Lower leg skin (tissue), 4 donors: ENCODE results near the gene SAPCD2. TPM values are rescaled to one million over a fixed set of nuclear protein-coding genes. Genes with fewer than 3 reads are reported as not detected.

Source experiments
- DNase-seq, 2 donors: peaks; one replicate each; pipeline ENCODE4 v3.0.0-alpha.2; 2019; ENCODE audit warnings: low spot score in 2 of 2
- H3K4me3 ChIP-seq: fragments of 200-600 bp; sonication (generic); 2 replicates; pipeline ENCODE4 v1.5.1; 2017; ENCODE audit warnings: mild to moderate bottlenecking, low read depth; ENCODE audit not compliant: poor library complexity, severe bottlenecking
- POLR2A ChIP-seq, 2 donors: fragments of 450-650 bp; IDR thresholded peaks; one replicate each; pipeline ENCODE4 v1.6.1; 2016 to 2017; ENCODE audit warnings: antibody characterized with exemption in 2 of 2, mild to moderate bottlenecking in 1 of 2, moderate library complexity in 1 of 2
- WGBS, 2 donors: methylation state at CpG; one replicate each; pipeline ENCODE4 v1.1.5; 2018; 5-methylcytosine and 5-hydroxymethylcytosine counted together
- intact Hi-C: fragments of 100-400 bp; cut with DNase I; formaldehyde crosslinking; loops from one replicate; pipeline ENCODE4 v1.15.0; 2023; ENCODE audit warnings: low total_unique reads
- total RNA-seq, 4 donors: library from RNA; depleted of rRNA; stranded (reverse); fragments of >200 nt; gene quantifications; one replicate each; pipeline ENCODE4 v1.1.0, GENCODE V29; 2016
- TF ChIP-seq, protein P1 (sequence below), 3 donors: fragments of 450-650 bp; IDR thresholded peaks; one replicate each; pipeline ENCODE4 v1.5.1; 2016; ENCODE audit warnings: antibody characterized with exemption in 3 of 3, mild to moderate bottlenecking in 3 of 3, moderate library complexity in 2 of 3

Gene SAPCD2
- total RNA-seq, 4 donors from 2014 or later = 5.7 to 25.6 (median 13.7) TPM

- no peak for DNase-seq
- TF ChIP-seq, protein P1, sequence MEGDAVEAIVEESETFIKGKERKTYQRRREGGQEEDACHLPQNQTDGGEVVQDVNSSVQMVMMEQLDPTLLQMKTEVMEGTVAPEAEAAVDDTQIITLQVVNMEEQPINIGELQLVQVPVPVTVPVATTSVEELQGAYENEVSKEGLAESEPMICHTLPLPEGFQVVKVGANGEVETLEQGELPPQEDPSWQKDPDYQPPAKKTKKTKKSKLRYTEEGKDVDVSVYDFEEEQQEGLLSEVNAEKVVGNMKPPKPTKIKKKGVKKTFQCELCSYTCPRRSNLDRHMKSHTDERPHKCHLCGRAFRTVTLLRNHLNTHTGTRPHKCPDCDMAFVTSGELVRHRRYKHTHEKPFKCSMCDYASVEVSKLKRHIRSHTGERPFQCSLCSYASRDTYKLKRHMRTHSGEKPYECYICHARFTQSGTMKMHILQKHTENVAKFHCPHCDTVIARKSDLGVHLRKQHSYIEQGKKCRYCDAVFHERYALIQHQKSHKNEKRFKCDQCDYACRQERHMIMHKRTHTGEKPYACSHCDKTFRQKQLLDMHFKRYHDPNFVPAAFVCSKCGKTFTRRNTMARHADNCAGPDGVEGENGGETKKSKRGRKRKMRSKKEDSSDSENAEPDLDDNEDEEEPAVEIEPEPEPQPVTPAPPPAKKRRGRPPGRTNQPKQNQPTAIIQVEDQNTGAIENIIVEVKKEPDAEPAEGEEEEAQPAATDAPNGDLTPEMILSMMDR (IDR thresholded peaks at IDR 0.05) = no peak
- no peak for TF ChIP-seq POLR2A (IDR thresholded peaks at IDR 0.05)
- intact Hi-C loops = loop anchor here (5.0 kb wide), 1 partner anchor 251 kb away; no protein-coding TSS in a partner anchor
- no peak overlapping the region for H3K4me3 ChIP-seq
- WGBS, 2 donors = 71 to 83% methylated on average over 10 of the region's 10 CpGs
Observed at GRCh38 chr9:137032858-137033257, 37.5 kb downstream of the SAPCD2 start.

DNA sequence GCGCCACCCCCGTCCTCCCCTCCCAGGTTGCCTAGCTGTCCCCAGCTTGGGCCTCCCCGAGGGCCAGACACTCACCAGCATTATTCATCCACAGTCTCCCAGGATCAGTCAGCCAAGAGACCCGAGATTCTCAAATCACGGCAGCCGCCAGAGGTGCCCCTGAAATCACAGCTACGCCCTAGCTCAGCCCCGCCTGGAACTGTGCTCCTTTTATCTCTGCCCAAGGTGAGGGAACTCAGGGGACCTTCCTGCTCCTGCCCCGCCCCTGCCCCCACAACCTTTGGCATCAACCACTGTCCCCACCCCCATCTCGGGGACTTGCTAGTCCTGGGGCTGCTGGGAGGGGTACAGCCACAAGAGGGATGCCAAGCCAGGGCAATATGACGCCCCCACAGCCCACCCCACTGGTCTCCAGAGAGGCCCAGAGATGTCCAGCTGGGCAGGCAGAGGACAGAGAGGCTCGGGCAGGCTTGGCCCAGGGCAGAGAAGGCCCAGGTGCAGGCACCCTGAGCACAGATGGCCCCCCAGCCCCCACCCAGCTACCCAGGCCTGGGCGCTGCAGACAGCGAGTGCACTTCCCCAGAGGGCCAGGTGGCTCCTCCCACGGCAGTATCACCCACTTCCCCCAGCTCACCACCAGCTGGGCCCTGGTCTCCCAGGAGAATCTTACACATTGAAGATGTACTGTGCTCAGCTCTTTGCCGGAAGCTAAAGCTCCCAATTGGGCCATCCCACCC lies 38.3 kb downstream of the SAPCD2 start, which contains the start of gene FUT7:
FUT7 (minus strand) TSS at position 185 of the 737 bp plus-strand sequence; CDS start at position 88, 97 bp downstream.
- DNase-seq = no peak
- H3K4me3 ChIP-seq = no peak within 1 kb of the TSS
- intact Hi-C loops = loop anchor here (5.0 kb wide), 1 partner anchor 250 kb away; no protein-coding TSS in a partner anchor
- no peak for TF ChIP-seq POLR2A (IDR thresholded peaks at IDR 0.05)
- TF ChIP-seq, protein P1 (IDR thresholded peaks at IDR 0.05) = no peak
- 58 to 60% methylated on average over 15 of the region's 16 CpGs for WGBS, 2 donors

GRCh38 chr9:137030538-137031527 lies 39.5 kb downstream of the SAPCD2 start:
- DNase-seq = no peak

DNA sequence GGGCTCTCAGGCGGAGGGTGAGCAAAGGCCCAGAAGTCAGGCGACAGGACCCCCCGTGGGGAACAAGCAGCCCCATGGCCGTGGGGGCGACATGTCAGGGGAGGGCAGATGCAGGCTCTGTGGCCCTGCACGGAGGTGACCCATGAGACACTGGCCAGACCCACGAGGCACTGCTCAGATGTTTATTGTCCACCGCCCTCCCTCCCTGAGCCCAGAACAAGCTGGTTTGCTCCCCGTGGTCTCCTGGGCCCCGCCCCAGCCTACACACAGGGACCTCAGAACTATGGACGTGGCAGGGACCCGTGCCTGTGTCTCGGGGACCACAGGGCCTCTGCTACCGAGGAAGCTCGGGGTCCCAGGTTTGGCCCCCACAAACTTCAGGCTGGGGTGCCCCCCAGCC lies 40.4 kb downstream of the SAPCD2 start:
- no peak overlapping the region for H3K4me3 ChIP-seq
- intact Hi-C loops = loop anchor here (5.0 kb wide), 1 partner anchor 248 kb away; no protein-coding TSS in a partner anchor
- 65 to 78% methylated on average over 13 to 15 of the region's 15 CpGs for WGBS, 2 donors
- TF ChIP-seq POLR2A (IDR thresholded peaks at IDR 0.05) = no peak
- TF ChIP-seq, protein P1 (IDR thresholded peaks at IDR 0.05) = no peak
- no peak for DNase-seq

More at GRCh38 chr9:137030538-137031527, 39.5 kb downstream of the SAPCD2 start:
- no peak overlapping the region for H3K4me3 ChIP-seq
- intact Hi-C loops = loop anchor here (5.0 kb wide), 1 partner anchor 249 kb away; no protein-coding TSS in a partner anchor
- WGBS, 2 donors = 65 to 82% methylated on average over 29 to 63 of the region's 65 CpGs
- TF ChIP-seq, protein P1 (IDR thresholded peaks at IDR 0.05) = no peak
- no peak for TF ChIP-seq POLR2A (IDR thresholded peaks at IDR 0.05)

DNA sequence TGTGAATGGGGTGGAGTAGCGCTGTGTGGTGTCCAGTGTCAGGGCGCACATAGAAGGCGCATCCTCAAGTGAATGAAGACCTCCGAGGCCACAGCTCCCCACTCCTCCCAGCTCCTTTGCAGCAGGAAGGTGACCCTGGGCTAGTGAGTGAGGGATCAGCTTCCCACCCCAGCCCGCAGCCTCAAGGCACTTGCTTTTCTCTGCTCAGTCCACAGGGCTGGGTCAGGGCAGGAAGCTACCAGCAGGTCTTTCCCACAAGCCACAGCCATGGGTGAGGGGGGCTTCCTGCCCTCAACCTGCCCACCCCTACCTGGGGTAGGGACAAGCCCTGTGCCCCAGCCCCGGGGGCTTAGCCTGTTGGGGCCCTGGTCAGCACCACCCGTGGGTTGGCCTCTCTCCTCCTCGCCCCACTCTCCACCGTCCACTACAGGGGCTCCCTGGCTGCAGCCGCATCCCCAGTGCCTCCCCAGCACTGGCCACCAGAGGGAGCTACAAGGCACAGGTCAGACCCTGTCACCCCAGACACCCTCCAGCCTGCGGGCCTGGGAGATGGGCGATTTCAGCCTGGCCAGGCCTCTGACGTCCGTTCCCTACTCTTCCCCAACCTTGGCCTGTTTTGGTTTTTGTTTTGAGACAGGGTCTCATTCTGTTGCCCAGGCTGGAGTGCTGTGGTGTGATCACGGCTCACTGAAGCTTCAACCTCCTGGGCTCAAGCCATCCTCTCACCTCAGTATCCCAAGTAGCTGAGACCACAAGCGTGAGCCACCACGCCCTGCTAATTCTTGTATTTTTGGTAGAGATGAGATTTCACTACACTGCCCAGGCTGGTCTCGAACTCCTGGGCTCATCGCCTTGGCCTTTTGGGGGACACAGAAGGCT lies 41.1 kb downstream of the SAPCD2 start:
- TF ChIP-seq, protein P1 (IDR thresholded peaks at IDR 0.05) = peak in 1 of 3 donors; percentile 70
- TF ChIP-seq POLR2A (IDR thresholded peaks at IDR 0.05) = no peak
- intact Hi-C loops = no loop called here
- H3K4me3 ChIP-seq = no peak overlapping the region
- peak; percentile 59 to 94 for DNase-seq
- WGBS, 2 donors = 25 to 29% methylated on average over 18 of the region's 19 CpGs
